ENCODE data around the gene STAU1.

- TF ChIP-seq, protein P1, sequence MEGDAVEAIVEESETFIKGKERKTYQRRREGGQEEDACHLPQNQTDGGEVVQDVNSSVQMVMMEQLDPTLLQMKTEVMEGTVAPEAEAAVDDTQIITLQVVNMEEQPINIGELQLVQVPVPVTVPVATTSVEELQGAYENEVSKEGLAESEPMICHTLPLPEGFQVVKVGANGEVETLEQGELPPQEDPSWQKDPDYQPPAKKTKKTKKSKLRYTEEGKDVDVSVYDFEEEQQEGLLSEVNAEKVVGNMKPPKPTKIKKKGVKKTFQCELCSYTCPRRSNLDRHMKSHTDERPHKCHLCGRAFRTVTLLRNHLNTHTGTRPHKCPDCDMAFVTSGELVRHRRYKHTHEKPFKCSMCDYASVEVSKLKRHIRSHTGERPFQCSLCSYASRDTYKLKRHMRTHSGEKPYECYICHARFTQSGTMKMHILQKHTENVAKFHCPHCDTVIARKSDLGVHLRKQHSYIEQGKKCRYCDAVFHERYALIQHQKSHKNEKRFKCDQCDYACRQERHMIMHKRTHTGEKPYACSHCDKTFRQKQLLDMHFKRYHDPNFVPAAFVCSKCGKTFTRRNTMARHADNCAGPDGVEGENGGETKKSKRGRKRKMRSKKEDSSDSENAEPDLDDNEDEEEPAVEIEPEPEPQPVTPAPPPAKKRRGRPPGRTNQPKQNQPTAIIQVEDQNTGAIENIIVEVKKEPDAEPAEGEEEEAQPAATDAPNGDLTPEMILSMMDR (conservative IDR thresholded peaks at IDR 0.05 in 1 of 2, IDR thresholded peaks at IDR 0.05 in 1 of 2; ENCODE audit: low read depth in 1 of 2, low read length in 2 of 2), result no peak
- no peak for TF ChIP-seq EZH2 (IDR thresholded peaks at IDR 0.05; ENCODE audit: low read length, missing control alignments)
These were observed 17.4 kb downstream of the STAU1 start for GRCh38 chr20:49170714-49171113.

Data from fibroblast of lung (primary cell).